Amygdala (tissue), 56 donors: ENCODE measurements around the gene ARL14EP.

Experiments used
- DNase-seq, 56 donors: peaks; one replicate each; lab custom pipeline; 2025; lab: John Stamatoyannopoulos, UW

Gene ARL14EP

GRCh38 chr11:30322826-30323710 is at the start of gene ARL14EP:
TSS of gene ARL14EP (plus strand) at chr11:30323104. CDS start at chr11:30330949, 7,845 bp downstream.
- DNase-seq, result peak; percentile 24 to 95 (median 88)

- DNase-seq, result no peak
Observed at GRCh38 chr11:30277176-30277575, 45.7 kb upstream of the ARL14EP start.

- DNase-seq, result no peak
Observed at GRCh38 chr11:30279796-30280195, 43.1 kb upstream of the ARL14EP start.

GRCh38 chr11:30281476-30282288 is 41.2 kb upstream of the ARL14EP start:
- no peak for DNase-seq

GRCh38 chr11:30282289-30282631 is 40.6 kb upstream of the ARL14EP start:
- no peak for DNase-seq

- no peak for DNase-seq
Observed at GRCh38 chr11:30284836-30285235, 38.1 kb upstream of the ARL14EP start.

- DNase-seq, result no peak
Observed at GRCh38 chr11:30285416-30286121, 37.3 kb upstream of the ARL14EP start.

- DNase-seq, result no peak
Observed at GRCh38 chr11:30291331-30291730, 31.6 kb upstream of the ARL14EP start.

- DNase-seq, result no peak
Observed at GRCh38 chr11:30292545-30292944, 30.4 kb upstream of the ARL14EP start.

- DNase-seq, result no peak
Observed at GRCh38 chr11:30295178-30295885, 27.6 kb upstream of the ARL14EP start.

GRCh38 chr11:30304620-30305019 is 18.3 kb upstream of the ARL14EP start:
- no peak for DNase-seq

GRCh38 chr11:30310623-30311022 is 12.3 kb upstream of the ARL14EP start:
- DNase-seq, result no peak

GRCh38 chr11:30311189-30311588 is 11.7 kb upstream of the ARL14EP start:
- no peak for DNase-seq

- no peak for DNase-seq
Observed at GRCh38 chr11:30312243-30312642, 10.7 kb upstream of the ARL14EP start.

GRCh38 chr11:30313580-30313979 is 9.3 kb upstream of the ARL14EP start:
- no peak for DNase-seq

GRCh38 chr11:30314625-30315024 is 8.3 kb upstream of the ARL14EP start:
- DNase-seq, result no peak

- DNase-seq, result no peak
Observed at GRCh38 chr11:30316237-30316636, 6.7 kb upstream of the ARL14EP start.

GRCh38 chr11:30317030-30317429 is 5.9 kb upstream of the ARL14EP start:
- no peak for DNase-seq

- no peak for DNase-seq
Observed at GRCh38 chr11:30321321-30321720, 1.6 kb upstream of the ARL14EP start.

GRCh38 chr11:30322191-30322590 is 713 bp upstream of the ARL14EP start:
- DNase-seq, result no peak
